ENCODE data around the gene SRP72. TPM values are rescaled to one million over a fixed set of nuclear protein-coding genes. Genes with fewer than 3 reads are reported as not detected.
"Not testable (repeated sequence)": the region's sequence is repeated elsewhere in the genome, so short reads cannot be mapped to it uniquely, and the experiment has no call there.

SRP72 gene
- total RNA-seq, 5 donors from 2014 or later (not counting 1 experiment from before 2014, with no cell fraction given) = 98.0 to 115 (median 107) TPM

- H3K9me3 ChIP-seq = no peaks in the 10 kb centered on the region
- H3K27ac ChIP-seq (ENCODE audit: low read length) = no peak overlapping the region
- POLR2A ChIA-PET = no interaction called here
- H3K4me1 ChIP-seq (ENCODE audit: control insufficient read depth in 1 of 2, extremely low read depth in 1 of 2, insufficient read depth in 2 of 2, low read length in 2 of 2) = peaks cover 11 to 15% of the 10 kb centered on the region in 2 experiments
- peaks cover 5 to 14% of the 10 kb centered on the region in 2 donors for H3K36me3 ChIP-seq (ENCODE audit: control insufficient read depth in 2 of 2, extremely low read depth in 1 of 2, insufficient read depth in 1 of 2, low read length in 1 of 2)
- Mint-ChIP-seq H3K27me3 (no peaks in the 10 kb centered on the region), H3K4me3 (no peak overlapping the region), H3K9me3 (no peaks in the 10 kb centered on the region), H3K4me1 (peaks cover 35 to 53% (median 37%) of the 10 kb centered on the region in 3 donors), H3K27ac (no peak overlapping the region), H3K36me3 (peaks cover 21% of the 10 kb centered on the region)
- DNase-seq (no peak), ATAC-seq (replicated peaks in 1 of 4) (no peak)
- CTCF ChIA-PET = interaction anchor here in 1 of 2 donors (1.0 kb wide), 1 partner anchor 8 kb away, joined by 3 read pairs; no protein-coding TSS in a partner anchor
- WGBS (ENCODE audit: insufficient coverage) = no CpG with 5 or more reads among the region's 1 CpG
- no peak overlapping the region for H3K4me3 ChIP-seq (ENCODE audit: control insufficient read depth in 1 of 2, extremely low read depth in 1 of 2, low read length in 1 of 2)
- H3K27me3 ChIP-seq (replicated peaks in 1 of 2; ENCODE audit: control insufficient read depth in 2 of 2, extremely low read depth in 1 of 2, insufficient read depth in 2 of 2, low read length in 1 of 2) = no peaks in the 10 kb centered on the region
Observed at GRCh38 chr4:56440983-56441382, 26.4 kb upstream of the SRP72 start.

GRCh38 chr4:56444719-56445118, 22.7 kb upstream of the SRP72 start:
- Histone ChIP-seq H3K36me3 (ENCODE audit: control insufficient read depth in 2 of 2, extremely low read depth in 1 of 2, insufficient read depth in 1 of 2, low read length in 1 of 2) (peaks cover 2 to 24% of the 10 kb centered on the region in 2 donors), H3K27ac (ENCODE audit: low read length) (no peak overlapping the region), H3K27me3 (replicated peaks in 1 of 2; ENCODE audit: control insufficient read depth in 2 of 2, extremely low read depth in 1 of 2, insufficient read depth in 2 of 2, low read length in 1 of 2) (no peaks in the 10 kb centered on the region), H3K4me1 (ENCODE audit: control insufficient read depth in 1 of 2, extremely low read depth in 1 of 2, insufficient read depth in 2 of 2, low read length in 2 of 2) (peaks cover 0 to 7% of the 10 kb centered on the region in 2 experiments), H3K9me3 (no peaks in the 10 kb centered on the region), H3K4me3 (ENCODE audit: control insufficient read depth in 1 of 2, extremely low read depth in 1 of 2, low read length in 1 of 2) (no peak overlapping the region)
- CTCF ChIA-PET = no interaction called here
- no peak for ATAC-seq (replicated peaks in 1 of 4)
- Mint-ChIP-seq H3K4me1 (peaks cover 17 to 24% (median 22%) of the 10 kb centered on the region in 3 donors), H3K27ac (no peak overlapping the region), H3K36me3 (peaks cover 40% of the 10 kb centered on the region), H3K4me3 (no peak overlapping the region), H3K9me3 (no peaks in the 10 kb centered on the region), H3K27me3 (no peaks in the 10 kb centered on the region)
- WGBS (ENCODE audit: insufficient coverage) = no CpG with 5 or more reads among the region's 2 CpGs
- POLR2A ChIA-PET = interaction anchor here in 1 of 2 donors (0.6 kb wide), 1 partner anchor 148 kb away, joined by 3 read pairs; no protein-coding TSS in a partner anchor
- DNase-seq = no peak

GRCh38 chr4:56445699-56446098, 21.7 kb upstream of the SRP72 start:
- Histone ChIP-seq H3K27ac (ENCODE audit: low read length) (no peak overlapping the region), H3K9me3 (no peaks in the 10 kb centered on the region), H3K27me3 (replicated peaks in 1 of 2; ENCODE audit: control insufficient read depth in 2 of 2, extremely low read depth in 1 of 2, insufficient read depth in 2 of 2, low read length in 1 of 2) (no peaks in the 10 kb centered on the region), H3K4me3 (ENCODE audit: control insufficient read depth in 1 of 2, extremely low read depth in 1 of 2, low read length in 1 of 2) (no peak overlapping the region), H3K4me1 (ENCODE audit: control insufficient read depth in 1 of 2, extremely low read depth in 1 of 2, insufficient read depth in 2 of 2, low read length in 2 of 2) (peaks cover 0 to 7% of the 10 kb centered on the region in 2 experiments), H3K36me3 (ENCODE audit: control insufficient read depth in 2 of 2, extremely low read depth in 1 of 2, insufficient read depth in 1 of 2, low read length in 1 of 2) (peaks cover 0 to 27% of the 10 kb centered on the region in 2 donors)
- ATAC-seq (replicated peaks in 1 of 4) (no peak), DNase-seq (no peak)
- ChIA-PET CTCF (interaction anchor here (0.5 to 1.0 kb wide), 3 partner anchors 17 to 41 kb away, joined by 3 to 5 read pairs (median 3); no protein-coding TSS in a partner anchor), POLR2A (no interaction called here)
- Mint-ChIP-seq H3K4me1 (peaks cover 11 to 15% (median 15%) of the 10 kb centered on the region in 3 donors), H3K36me3 (peaks cover 46% of the 10 kb centered on the region), H3K4me3 (no peak overlapping the region), H3K9me3 (no peaks in the 10 kb centered on the region), H3K27me3 (no peaks in the 10 kb centered on the region), H3K27ac (no peak overlapping the region)
- no CpG with 5 or more reads among the region's 1 CpG for WGBS (ENCODE audit: insufficient coverage)

GRCh38 chr4:56448301-56448700, 19.1 kb upstream of the SRP72 start:
- H3K9me3 Mint-ChIP-seq = no peaks in the 10 kb centered on the region
- H3K4me1 Mint-ChIP-seq = peaks cover 0 to 5% (median 4%) of the 10 kb centered on the region in 3 donors
- ChIA-PET CTCF (interaction anchor here in 1 of 2 donors (0.7 kb wide), 1 partner anchor 27 kb away, joined by 4 read pairs; no protein-coding TSS in a partner anchor), POLR2A (no interaction called here)
- Histone ChIP-seq H3K4me1 (ENCODE audit: control insufficient read depth in 1 of 2, extremely low read depth in 1 of 2, insufficient read depth in 2 of 2, low read length in 2 of 2) (no peaks in the 10 kb centered on the region), H3K4me3 (ENCODE audit: control insufficient read depth in 1 of 2, extremely low read depth in 1 of 2, low read length in 1 of 2) (no peak overlapping the region), H3K27ac (ENCODE audit: low read length) (no peak overlapping the region), H3K9me3 (no peaks in the 10 kb centered on the region), H3K27me3 (replicated peaks in 1 of 2; ENCODE audit: control insufficient read depth in 2 of 2, extremely low read depth in 1 of 2, insufficient read depth in 2 of 2, low read length in 1 of 2) (no peaks in the 10 kb centered on the region), H3K36me3 (ENCODE audit: control insufficient read depth in 2 of 2, extremely low read depth in 1 of 2, insufficient read depth in 1 of 2, low read length in 1 of 2) (peaks cover 2 to 36% of the 10 kb centered on the region in 2 donors)
- H3K27me3 Mint-ChIP-seq = no peaks in the 10 kb centered on the region
- ATAC-seq (replicated peaks in 1 of 4) (no peak), DNase-seq (no peak)
- peaks cover 50% of the 10 kb centered on the region for H3K36me3 Mint-ChIP-seq
- H3K27ac Mint-ChIP-seq = no peak overlapping the region
- no peak overlapping the region for H3K4me3 Mint-ChIP-seq

- H3K27ac ChIP-seq (ENCODE audit: low read length); H3K9me3 Mint-ChIP-seq; H3K4me3 ChIP-seq (ENCODE audit: control insufficient read depth in 1 of 2, extremely low read depth in 1 of 2, low read length in 1 of 2); H3K27me3 Mint-ChIP-seq; H3K4me1 Mint-ChIP-seq; DNase-seq; H3K9me3 ChIP-seq; ATAC-seq (replicated peaks in 1 of 4); H3K27me3 ChIP-seq (replicated peaks in 1 of 2; ENCODE audit: control insufficient read depth in 2 of 2, extremely low read depth in 1 of 2, insufficient read depth in 2 of 2, low read length in 1 of 2); H3K4me1 ChIP-seq (ENCODE audit: control insufficient read depth in 1 of 2, extremely low read depth in 1 of 2, insufficient read depth in 2 of 2, low read length in 2 of 2); H3K27ac Mint-ChIP-seq; POLR2A ChIA-PET; H3K4me3 Mint-ChIP-seq: not testable (repeated sequence)
- CTCF ChIA-PET = interaction anchor here in 1 of 2 donors (1.0 kb wide), 1 partner anchor 9 kb away, joined by 3 read pairs; no protein-coding TSS in a partner anchor
- WGBS (ENCODE audit: insufficient coverage) = 100% methylated on average over 1 of the region's 4 CpGs
- peaks cover 48% of the 10 kb centered on the region for H3K36me3 Mint-ChIP-seq
- H3K36me3 ChIP-seq (ENCODE audit: control insufficient read depth in 2 of 2, extremely low read depth in 1 of 2, insufficient read depth in 1 of 2, low read length in 1 of 2) = peaks cover 2 to 40% of the 10 kb centered on the region in 2 donors
Observed at GRCh38 chr4:56449475-56449874, 17.9 kb upstream of the SRP72 start.

GRCh38 chr4:56450342-56450741, 17.1 kb upstream of the SRP72 start:
- POLR2A ChIA-PET = no interaction called here
- DNase-seq = no peak
- H3K36me3 ChIP-seq (ENCODE audit: control insufficient read depth in 2 of 2, extremely low read depth in 1 of 2, insufficient read depth in 1 of 2, low read length in 1 of 2) = peaks cover 2 to 40% of the 10 kb centered on the region in 2 donors

More at GRCh38 chr4:56450342-56450741, 17.1 kb upstream of the SRP72 start:
- no peaks in the 10 kb centered on the region for H3K9me3 ChIP-seq
- Mint-ChIP-seq H3K27ac (peak overlapping the region in 1 of 2 donors; percentile 42), H3K36me3 (peaks cover 46% of the 10 kb centered on the region), H3K4me1 (peaks cover 0 to 2% (median 0%) of the 10 kb centered on the region in 3 donors), H3K9me3 (no peaks in the 10 kb centered on the region), H3K27me3 (no peaks in the 10 kb centered on the region), H3K4me3 (no peak overlapping the region)
- no peak for ATAC-seq (replicated peaks in 1 of 4)
- 100% methylated on average over 1 of the region's 1 CpG for WGBS (ENCODE audit: insufficient coverage)
- H3K27me3 ChIP-seq (replicated peaks in 1 of 2; ENCODE audit: control insufficient read depth in 2 of 2, extremely low read depth in 1 of 2, insufficient read depth in 2 of 2, low read length in 1 of 2) = no peaks in the 10 kb centered on the region
- H3K27ac ChIP-seq (ENCODE audit: low read length) = no peak overlapping the region
- no peaks in the 10 kb centered on the region for H3K4me1 ChIP-seq (ENCODE audit: control insufficient read depth in 1 of 2, extremely low read depth in 1 of 2, insufficient read depth in 2 of 2, low read length in 2 of 2)
- no peak overlapping the region for H3K4me3 ChIP-seq (ENCODE audit: control insufficient read depth in 1 of 2, extremely low read depth in 1 of 2, low read length in 1 of 2)
- CTCF ChIA-PET = no interaction called here
